HepG2 (cell line): ENCODE measurements around the gene PCNA. TPM values are rescaled to one million over a fixed set of nuclear protein-coding genes. Genes with fewer than 3 reads are reported as not detected.

Experiments
- ARID4A ChIP-seq: sonication (generic); formaldehyde crosslinking; IDR thresholded peaks from 2 replicates; pipeline ENCODE4 v1.5.0; 2020; ENCODE audit warnings: mild to moderate bottlenecking, missing genetic modification reagents, borderline replicate concordance
- EEA1 ChIP-seq: sonication (generic); formaldehyde crosslinking; IDR thresholded peaks from 2 replicates; pipeline ENCODE4 v1.5.1; 2020; ENCODE audit warnings: mild to moderate bottlenecking, missing genetic modification reagents, borderline replicate concordance
- MEF2D ChIP-seq: sonication (generic); formaldehyde crosslinking; IDR thresholded peaks from 2 replicates; pipeline ENCODE4 v1.5.1; 2020; ENCODE audit warnings: mild to moderate bottlenecking, missing genetic modification reagents
- MEIS1 ChIP-seq: sonication (generic); formaldehyde crosslinking; IDR thresholded peaks from 2 replicates; pipeline ENCODE4 v1.9.0; 2021; ENCODE audit warnings: mild to moderate bottlenecking, missing genetic modification reagents, moderate library complexity, borderline replicate concordance
- MTF2 ChIP-seq: sonication (generic); formaldehyde crosslinking; IDR thresholded peaks from 2 replicates; pipeline ENCODE4 v1.5.0; 2020; ENCODE audit warnings: missing genetic modification reagents, borderline replicate concordance
- POGZ ChIP-seq: sonication (generic); formaldehyde crosslinking; IDR thresholded peaks from 2 replicates; pipeline ENCODE4 v1.4.0; 2020; ENCODE audit warnings: mild to moderate bottlenecking, missing genetic modification reagents
- POLR2A ChIP-seq, 2 experiments: IDR thresholded peaks; 2 replicates each; pipeline ENCODE4 v1.6.1; 2011; ENCODE audit warnings: low read depth in 2 of 2, low read length in 2 of 2, mild to moderate bottlenecking in 1 of 2, moderate library complexity in 1 of 2; ENCODE audit not compliant: insufficient read depth in 1 of 2
- SIX4 ChIP-seq: sonication (generic); formaldehyde crosslinking; IDR thresholded peaks from 2 replicates; pipeline ENCODE4 v1.4.0; 2020; ENCODE audit warnings: missing genetic modification reagents
- SMAD3 ChIP-seq: sonication (generic); formaldehyde crosslinking; IDR thresholded peaks from 2 replicates; pipeline ENCODE4 v1.4.0; 2020; ENCODE audit warnings: missing genetic modification reagents
- YEATS4 ChIP-seq: sonication (generic); formaldehyde crosslinking; IDR thresholded peaks from 2 replicates; pipeline ENCODE4 v1.4.0; 2020; ENCODE audit warnings: missing genetic modification reagents, borderline replicate concordance
- ZBTB25 ChIP-seq: IDR thresholded peaks from 2 replicates; pipeline ENCODE4 v1.6.1; 2018; ENCODE audit warnings: missing genetic modification reagents
- ZBTB43 ChIP-seq: sonication (generic); formaldehyde crosslinking; conservative IDR thresholded peaks from 2 replicates; pipeline ENCODE4 v1.4.0; 2020; ENCODE audit warnings: missing genetic modification reagents
- ZKSCAN8 ChIP-seq: IDR thresholded peaks from 2 replicates; pipeline ENCODE4 v1.6.1; 2016; ENCODE audit warnings: borderline replicate concordance, missing genetic modification reagents, missing compliant biosample characterization
- ZMYM2 ChIP-seq: sonication (generic); formaldehyde crosslinking; IDR thresholded peaks from 2 replicates; pipeline ENCODE4 v1.8.0; 2022; ENCODE audit warnings: mild to moderate bottlenecking, missing genetic modification reagents
- ZNF296 ChIP-seq: sonication (generic); formaldehyde crosslinking; conservative IDR thresholded peaks from 2 replicates; pipeline ENCODE4 v1.5.0; 2020; ENCODE audit warnings: mild to moderate bottlenecking, missing genetic modification reagents
- ZNF501 ChIP-seq: sonication (generic); formaldehyde crosslinking; IDR thresholded peaks from 2 replicates; pipeline ENCODE4 v1.5.1; 2020; ENCODE audit warnings: mild to moderate bottlenecking, moderate library complexity, missing genetic modification reagents
- ZNF563 ChIP-seq: sonication (generic); formaldehyde crosslinking; IDR thresholded peaks from 2 replicates; pipeline ENCODE4 v1.8.0; 2022; ENCODE audit warnings: mild to moderate bottlenecking, moderate library complexity, missing genetic modification reagents
- ZNF572 ChIP-seq: sonication (generic); formaldehyde crosslinking; IDR thresholded peaks from 2 replicates; pipeline ENCODE4 v1.5.1; 2020; ENCODE audit warnings: mild to moderate bottlenecking, missing genetic modification reagents
- ZNF589 ChIP-seq: sonication (generic); formaldehyde crosslinking; conservative IDR thresholded peaks from 2 replicates; pipeline ENCODE4 v1.8.0; 2022; ENCODE audit warnings: mild to moderate bottlenecking, moderate library complexity, missing genetic modification reagents
- ZNF792 ChIP-seq: IDR thresholded peaks from 2 replicates; pipeline ENCODE4 v1.6.1; 2016
- ZNF891 ChIP-seq: sonication (generic); formaldehyde crosslinking; IDR thresholded peaks from 2 replicates; pipeline ENCODE4 v1.5.0; 2020; ENCODE audit warnings: mild to moderate bottlenecking, missing genetic modification reagents
- polyA plus RNA-seq, 8 experiments: library from polyadenylated mRNA; depleted of rRNA in 3 of 8; stranded (reverse) in 7 of 8; unstranded in 1 of 8; fragments of >200 nt; fragmentation: Illumina TruSeq in 4 of 8; extraction: Trizol in 4 of 8; gene quantifications; 2 replicates each; pipeline versions ENCODE4 v1.2.1 to v1.2.3, GENCODE V29; 2011 to 2016; ENCODE audit warnings: low read depth in 4 of 8, missing spikeins in 1 of 8, mixed read lengths in 1 of 8; ENCODE audit not compliant: insufficient read depth in 1 of 8
- total RNA-seq, 5 experiments: library from RNA; depleted of rRNA; stranded (reverse); fragments of >200 nt; fragmentation: Illumina TruSeq; extraction: Trizol; gene quantifications; 2 replicates each; pipeline ENCODE4 v1.2.3, GENCODE V29; 2016; ENCODE audit warnings: low read depth in 1 of 5

PCNA gene
- total and polyA plus RNA-seq, 2 of the 13 experiments (the other 11 are each of a cell fraction or from before 2014, with no cell fraction given): 229 to 655 TPM

- TF ChIP-seq ZKSCAN8 (CRISPR knock-in tag) (peak; percentile 72; the same call in 1 of the 2 replicates), SMAD3 (CRISPR knock-in tag) (peak; percentile 34; the same call in 1 of the 2 replicates), MEF2D (peak; percentile 86), ZMYM2 (CRISPR knock-in tag) (peak; percentile 59), MTF2 (no peak), ZNF296 (CRISPR knock-in tag) (peak; percentile 92; the same call in 1 of the 2 replicates), POLR2A (IDR thresholded peaks at IDR 0.05; ENCODE audit: insufficient read depth in 1 of 2, low read depth in 2 of 2, low read length in 2 of 2) (peak; percentile 57 to 77; a peak in 3 of 4 replicates), ZNF501 (CRISPR knock-in tag) (peak; percentile 94), ZNF572 (CRISPR knock-in tag) (no peak), ZNF563 (CRISPR knock-in tag) (peak; percentile 68), ZNF891 (peak; percentile 87; the same call in 1 of the 2 replicates), YEATS4 (CRISPR knock-in tag) (peak; percentile 81; the same call in 1 of the 2 replicates), POGZ (peak; percentile 94), MEIS1 (CRISPR knock-in tag) (no peak), ZNF589 (CRISPR knock-in tag) (no peak), ARID4A (peak; percentile 73), EEA1 (CRISPR knock-in tag) (no peak), ZBTB43 (CRISPR knock-in tag) (peak; percentile 86), SIX4 (peak; percentile 27; the same call in 1 of the 2 replicates), ZNF792 (peak; percentile 57), ZBTB25 (CRISPR knock-in tag) (peak; percentile 35; the same call in 1 of the 2 replicates)
Observed at GRCh38 chr20:5150226-5151076, 30.7 kb upstream of the PCNA start (continued).
